Renal pelvis (tissue), 4 donors: ENCODE data around the gene GATA5. TPM values are rescaled to one million over a fixed set of nuclear protein-coding genes. Genes with fewer than 3 reads are reported as not detected.
A peak's percentile ranks its signal among the peaks of the same experiment; 100 is the strongest.

ENCODE experiments used
- DNase-seq: peaks from one replicate; pipeline ENCODE4 v3.0.0-alpha.2; 2013
- polyA plus RNA-seq, 3 donors: library from polyadenylated mRNA; unstranded; fragments of 120-200 nt; gene quantifications; one replicate each; pipeline ENCODE4 v1.2.1, GENCODE V29; 2013; ENCODE audit not compliant: insufficient read length in 3 of 3

Gene GATA5
- polyA plus RNA-seq, 3 donors, result 7.5 to 11.0 (median 8.2) TPM

- DNase-seq, result no peak
Observed at GRCh38 chr20:62457098-62457497, 18.7 kb downstream of the GATA5 start.

- no peak for DNase-seq
Observed at GRCh38 chr20:62455929-62456328, 19.9 kb downstream of the GATA5 start.

DNA sequence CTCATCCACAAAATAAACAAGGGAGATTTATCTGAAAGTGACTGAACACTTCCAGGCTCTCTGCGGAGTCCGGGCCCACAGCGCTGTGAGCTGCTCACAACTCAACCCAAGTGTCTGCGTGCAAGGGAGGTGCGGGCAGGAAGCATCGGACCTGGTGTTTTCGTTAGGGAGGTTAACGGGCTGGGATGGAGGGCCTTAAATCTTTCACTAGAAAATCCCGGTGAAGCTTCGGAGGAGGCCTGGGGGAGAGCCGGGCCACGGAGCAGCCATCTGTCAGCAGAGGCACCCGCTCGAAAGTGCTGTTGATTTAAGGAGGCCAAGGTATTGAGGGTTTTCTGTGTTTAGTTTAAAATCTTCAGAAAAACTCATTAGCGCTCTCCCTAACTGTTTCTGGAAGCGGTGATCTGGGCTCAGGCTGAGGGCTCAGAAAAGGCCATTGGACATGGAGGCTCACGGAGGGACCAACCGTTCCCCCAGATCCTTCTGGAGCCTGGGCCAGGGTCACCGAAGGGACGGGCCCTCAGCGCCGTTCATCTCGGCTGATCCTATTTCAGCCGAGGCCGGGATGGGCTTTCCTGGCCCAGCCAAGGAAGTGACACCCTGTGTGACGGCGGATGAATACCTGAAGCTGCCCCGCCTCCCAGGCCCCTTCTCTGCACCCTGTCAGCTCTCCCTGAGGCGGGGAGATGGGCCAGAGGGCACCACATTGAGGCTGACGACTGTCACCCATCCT is 20.7 kb downstream of the GATA5 start:
- peak; percentile 87 for DNase-seq

GRCh38 chr20:62453186-62453808 is 22.5 kb downstream of the GATA5 start:
- DNase-seq, result no peak

- DNase-seq, result no peak
Observed at GRCh38 chr20:62452475-62453095, 23.2 kb downstream of the GATA5 start.

DNA sequence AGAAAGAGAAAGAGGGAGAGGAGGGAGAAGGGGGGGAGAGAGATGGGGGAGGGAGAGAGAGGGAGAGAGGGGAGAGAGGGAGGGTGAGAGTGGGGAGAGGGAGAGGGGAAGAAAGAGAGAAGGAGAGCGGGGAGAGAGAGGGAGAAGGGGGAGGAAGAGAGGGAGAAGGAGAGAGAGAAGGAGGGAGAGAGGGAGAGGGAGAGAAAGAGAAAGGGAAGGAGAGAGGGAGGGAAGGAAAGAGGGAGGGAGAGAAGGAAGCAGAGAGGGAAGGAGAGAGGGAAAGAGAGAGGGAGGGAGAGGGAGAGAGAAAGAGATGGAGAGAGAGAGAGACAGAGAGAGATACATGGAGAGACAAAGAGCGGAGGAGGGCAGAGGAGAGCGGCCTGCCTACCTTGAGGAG is 23.8 kb downstream of the GATA5 start:
- no peak for DNase-seq

- DNase-seq, result no peak
Observed at GRCh38 chr20:62451156-62451767, 24.5 kb downstream of the GATA5 start.

- DNase-seq, result no peak
Observed at GRCh38 chr20:62449951-62450691, 25.7 kb downstream of the GATA5 start.

DNA sequence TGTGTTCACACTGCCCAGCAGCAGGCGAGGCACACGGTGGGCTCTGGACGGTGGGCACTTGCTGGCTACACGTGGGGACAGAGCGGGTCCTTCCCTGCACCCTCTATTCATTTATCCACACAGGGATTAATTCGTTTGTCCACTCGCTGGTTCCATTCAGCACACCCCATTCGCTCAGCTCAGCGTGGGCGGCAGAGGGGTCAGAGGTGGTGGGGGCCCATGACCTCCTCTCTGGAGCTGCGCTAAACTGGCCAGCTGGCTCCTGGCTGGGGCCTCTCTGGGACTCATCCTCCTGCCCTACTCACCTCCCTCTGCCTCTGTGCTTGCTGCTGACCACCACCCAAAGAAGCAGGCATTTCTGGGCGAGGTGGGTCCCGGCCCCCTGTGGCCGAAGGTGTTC is 27.0 kb downstream of the GATA5 start:
- DNase-seq, result no peak

- DNase-seq, result no peak
Observed at GRCh38 chr20:62448038-62448437, 27.8 kb downstream of the GATA5 start.

- DNase-seq, result no peak
Observed at GRCh38 chr20:62446888-62447869, 28.6 kb downstream of the GATA5 start.

GRCh38 chr20:62446481-62446880 is 29.3 kb downstream of the GATA5 start:
- no peak for DNase-seq

GRCh38 chr20:62445553-62446340 is 30.0 kb downstream of the GATA5 start:
- no peak for DNase-seq

DNA sequence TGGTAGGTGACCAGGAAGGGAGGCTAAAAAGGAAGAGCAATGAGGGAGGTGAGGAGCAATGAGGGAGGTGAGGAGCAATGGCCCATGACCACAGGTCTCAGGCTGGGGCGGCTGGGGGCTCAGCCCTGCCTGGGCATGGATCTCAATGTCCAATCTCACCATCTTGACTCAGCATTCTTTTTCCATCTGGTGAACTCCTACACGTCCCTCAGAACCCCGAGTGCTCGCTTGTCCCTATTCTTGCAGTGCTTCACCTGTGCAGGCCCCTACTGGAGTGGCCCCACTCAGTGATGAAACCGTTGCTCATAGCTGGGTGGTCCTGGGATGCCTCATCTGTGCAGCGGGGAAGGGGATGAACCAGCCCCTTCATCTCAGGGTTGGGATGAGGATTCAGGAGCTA is 31.5 kb downstream of the GATA5 start:
- no peak for DNase-seq

GRCh38 chr20:62441987-62442539 is 33.7 kb downstream of the GATA5 start:
- no peak for DNase-seq

GRCh38 chr20:62439218-62439617 is 36.6 kb downstream of the GATA5 start:
- DNase-seq, result no peak

DNA sequence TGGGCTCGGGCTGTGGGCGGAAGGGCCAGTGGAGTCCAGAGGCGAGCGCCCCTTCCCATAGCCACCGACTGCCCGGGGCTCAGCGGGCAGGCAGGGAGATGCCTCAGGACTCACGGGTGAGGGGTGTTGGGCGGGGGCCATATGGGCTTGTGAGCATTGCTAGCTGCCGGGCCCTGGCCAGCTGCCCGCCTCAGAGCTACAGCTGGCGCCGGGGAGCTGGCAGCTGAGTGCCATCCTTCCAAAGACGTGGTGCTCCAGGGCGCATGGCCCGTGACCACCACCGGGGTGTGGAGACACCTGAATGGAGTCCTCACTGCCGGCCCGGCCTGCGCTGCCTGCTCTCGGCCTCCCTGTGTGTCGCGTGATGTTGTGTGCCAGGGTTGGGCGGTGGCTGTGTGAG is 37.9 kb downstream of the GATA5 start:
- DNase-seq, result no peak

GRCh38 chr20:62437496-62437895 is 38.3 kb downstream of the GATA5 start:
- no peak for DNase-seq

- no peak for DNase-seq
Observed at GRCh38 chr20:62436692-62437091, 39.1 kb downstream of the GATA5 start.
